Measurements from ENCODE around the gene TMEM204.

GRCh38 chr16:1601031-1601430 is 67.6 kb downstream of the TMEM204 start:
- TF ChIP-seq CTCF (IDR thresholded peaks at IDR 0.05) = no peak
- no peak for TF ChIP-seq POLR2A (IDR thresholded peaks at IDR 0.05)
- no peak for TF ChIP-seq POLR2AphosphoS5 (IDR thresholded peaks at IDR 0.05)
